ENCODE data around the gene CACHD1.

DNA sequence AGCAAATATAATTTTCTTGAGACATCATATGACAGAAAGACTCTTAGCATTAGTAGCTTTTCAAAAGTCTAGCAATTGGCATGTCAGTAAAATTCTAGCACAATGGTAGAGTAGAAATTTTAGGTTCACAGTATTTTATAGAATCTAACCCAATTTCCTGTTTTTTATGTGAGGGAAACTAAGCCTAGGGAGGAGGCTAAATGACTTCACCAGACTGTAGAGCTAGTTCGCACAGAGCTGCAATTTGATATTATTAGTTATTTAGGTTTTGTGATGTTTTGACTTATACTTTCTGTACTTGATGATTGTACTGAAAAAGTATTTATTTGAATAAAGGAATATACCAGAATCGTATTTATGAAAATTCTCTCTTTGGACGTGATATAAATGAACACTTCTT lies 68.5 kb downstream of the CACHD1 start:
- TF ChIP-seq POLR2A (IDR thresholded peaks at IDR 0.05; ENCODE audit: low read depth, low read length): no peak
- TF ChIP-seq, protein P1, sequence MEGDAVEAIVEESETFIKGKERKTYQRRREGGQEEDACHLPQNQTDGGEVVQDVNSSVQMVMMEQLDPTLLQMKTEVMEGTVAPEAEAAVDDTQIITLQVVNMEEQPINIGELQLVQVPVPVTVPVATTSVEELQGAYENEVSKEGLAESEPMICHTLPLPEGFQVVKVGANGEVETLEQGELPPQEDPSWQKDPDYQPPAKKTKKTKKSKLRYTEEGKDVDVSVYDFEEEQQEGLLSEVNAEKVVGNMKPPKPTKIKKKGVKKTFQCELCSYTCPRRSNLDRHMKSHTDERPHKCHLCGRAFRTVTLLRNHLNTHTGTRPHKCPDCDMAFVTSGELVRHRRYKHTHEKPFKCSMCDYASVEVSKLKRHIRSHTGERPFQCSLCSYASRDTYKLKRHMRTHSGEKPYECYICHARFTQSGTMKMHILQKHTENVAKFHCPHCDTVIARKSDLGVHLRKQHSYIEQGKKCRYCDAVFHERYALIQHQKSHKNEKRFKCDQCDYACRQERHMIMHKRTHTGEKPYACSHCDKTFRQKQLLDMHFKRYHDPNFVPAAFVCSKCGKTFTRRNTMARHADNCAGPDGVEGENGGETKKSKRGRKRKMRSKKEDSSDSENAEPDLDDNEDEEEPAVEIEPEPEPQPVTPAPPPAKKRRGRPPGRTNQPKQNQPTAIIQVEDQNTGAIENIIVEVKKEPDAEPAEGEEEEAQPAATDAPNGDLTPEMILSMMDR (conservative IDR thresholded peaks at IDR 0.05; ENCODE audit: low read depth, low read length): no peak
- no peak for TF ChIP-seq SMC3 (IDR thresholded peaks at IDR 0.05; ENCODE audit: low read depth, low read length)
- TF ChIP-seq MAFK (IDR thresholded peaks at IDR 0.05; ENCODE audit: low read depth, low read length): no peak
